NT2/D1 (cell line): ENCODE data around the gene TSC2.

Source experiments
- SUZ12 ChIP-seq: IDR thresholded peaks from 2 replicates; pipeline ENCODE4 v1.6.1; 2011; ENCODE audit not compliant: insufficient read length, insufficient read depth; ENCODE audit errors: extremely low read depth
- YY1 ChIP-seq: IDR thresholded peaks from 2 replicates; pipeline ENCODE4 v1.6.1; 2011; ENCODE audit not compliant: insufficient read length, insufficient read depth
- ZNF274 ChIP-seq: IDR thresholded peaks from 2 replicates; pipeline ENCODE4 v1.6.1; 2011; ENCODE audit warnings: mild to moderate bottlenecking, low read depth, low read length

GRCh38 chr16:2083876-2084780 lies 36.3 kb downstream of the TSC2 start:
- TF ChIP-seq SUZ12, result no peak
- TF ChIP-seq YY1, result no peak
- TF ChIP-seq ZNF274, result no peak
